Chondrocyte (in vitro differentiated cells): ENCODE measurements around the gene EFNA2. TPM values are rescaled to one million over a fixed set of nuclear protein-coding genes. Genes with fewer than 3 reads are reported as not detected.

Experiments
- DNase-seq: peaks from one replicate; pipeline ENCODE4 v3.0.0; 2021; ENCODE audit warnings: mixed read lengths, low spot score
- H3K27ac Mint-ChIP-seq: one replicate; pipeline ENCODE4 v1.8.0; 2021; ENCODE audit warnings: mild to moderate bottlenecking, moderate library complexity, mixed read lengths; ENCODE audit not compliant: unreplicated experiment
- H3K27me3 Mint-ChIP-seq: 2 replicates; pipeline ENCODE4 v1.8.0; 2021; ENCODE audit warnings: low read depth, mixed read lengths
- H3K36me3 Mint-ChIP-seq: 2 replicates; pipeline ENCODE4 v1.8.0; 2021; ENCODE audit warnings: low read depth, mixed read lengths
- H3K4me1 Mint-ChIP-seq: 2 replicates; pipeline ENCODE4 v1.8.0; 2021; ENCODE audit warnings: low read depth, mild to moderate bottlenecking, mixed read lengths
- H3K4me3 Mint-ChIP-seq: one replicate; pipeline ENCODE4 v1.8.0; 2021; ENCODE audit warnings: mild to moderate bottlenecking, moderate library complexity, mixed read lengths; ENCODE audit not compliant: unreplicated experiment
- H3K9me3 Mint-ChIP-seq: 2 replicates; pipeline ENCODE4 v1.8.0; 2021; ENCODE audit warnings: low read depth, mixed read lengths
- CTCF ChIP-seq: fragments of 200-600 bp; sonication (generic); IDR thresholded peaks from 2 replicates; pipeline ENCODE4 v1.5.0; 2021; ENCODE audit warnings: antibody characterized with exemption, mild to moderate bottlenecking, moderate library complexity
- total RNA-seq: library from RNA; stranded (reverse); gene quantifications from 3 replicates; pipeline ENCODE4 v1.2.1, GENCODE V29; 2021

Gene EFNA2
- total RNA-seq, 1 donor from 2014 or later = 7.0 TPM

- no peak for TF ChIP-seq CTCF
- Mint-ChIP-seq H3K27ac (no peak overlapping the region), H3K9me3 (no peaks in the 10 kb centered on the region), H3K4me1 (peaks cover 15% of the 10 kb centered on the region), H3K36me3 (peaks cover 2% of the 10 kb centered on the region), H3K4me3 (no peak overlapping the region), H3K27me3 (no peaks in the 10 kb centered on the region)
- no peak for DNase-seq
Measured at GRCh38 chr19:1278713-1279660, 6.7 kb upstream of the EFNA2 start.

- Mint-ChIP-seq H3K27me3 (no peaks in the 10 kb centered on the region), H3K4me3 (no peak overlapping the region), H3K27ac (peak overlapping the region; percentile 27), H3K36me3 (peaks cover 2% of the 10 kb centered on the region), H3K9me3 (no peaks in the 10 kb centered on the region), H3K4me1 (peaks cover 9% of the 10 kb centered on the region)
- TF ChIP-seq CTCF = peak; percentile 94
- no peak for DNase-seq
Measured at GRCh38 chr19:1279782-1280341, 5.8 kb upstream of the EFNA2 start.

- Mint-ChIP-seq H3K4me1 (peaks cover 9% of the 10 kb centered on the region), H3K27me3 (no peaks in the 10 kb centered on the region), H3K9me3 (no peaks in the 10 kb centered on the region), H3K36me3 (peaks cover 2% of the 10 kb centered on the region), H3K4me3 (no peak overlapping the region), H3K27ac (no peak overlapping the region)
- TF ChIP-seq CTCF = no peak
- no peak for DNase-seq
Measured at GRCh38 chr19:1280636-1281568, 4.8 kb upstream of the EFNA2 start.

GRCh38 chr19:1281569-1282287 is 3.9 kb upstream of the EFNA2 start:
- Mint-ChIP-seq H3K36me3 (peaks cover 2% of the 10 kb centered on the region), H3K4me3 (no peak overlapping the region), H3K27me3 (no peaks in the 10 kb centered on the region), H3K27ac (no peak overlapping the region), H3K9me3 (no peaks in the 10 kb centered on the region), H3K4me1 (peaks cover 10% of the 10 kb centered on the region)
- TF ChIP-seq CTCF = no peak
- DNase-seq = no peak
